ENCODE measurements around the gene NDUFA11. TPM values are rescaled to one million over a fixed set of nuclear protein-coding genes. Genes with fewer than 3 reads are reported as not detected.
A peak's percentile ranks its signal among the peaks of the same experiment; 100 is the strongest.

Gene NDUFA11
- total RNA-seq, 1 donor from 2014 or later = 558 TPM

DNA sequence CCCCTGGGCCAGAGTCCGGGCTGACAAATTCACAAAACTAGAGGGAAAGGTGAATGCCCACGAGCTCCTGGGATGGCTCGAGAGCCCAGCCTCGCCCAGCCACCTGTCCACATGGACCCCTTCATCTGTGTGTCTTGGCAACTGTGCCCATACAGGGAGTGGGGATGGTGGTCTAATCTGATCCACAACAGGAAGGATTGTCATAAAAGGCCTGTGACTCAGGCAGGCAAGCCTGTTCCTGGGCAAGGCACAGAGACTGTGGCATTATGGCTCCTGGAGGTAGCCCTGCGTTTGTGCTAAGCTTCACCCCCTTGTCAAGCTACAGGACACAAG is 30.4 kb upstream of the NDUFA11 start:
- DNase-seq (no peak), ATAC-seq (no peak)
- intact Hi-C loops (cut with micrococcal nuclease) = no loop called here

DNA sequence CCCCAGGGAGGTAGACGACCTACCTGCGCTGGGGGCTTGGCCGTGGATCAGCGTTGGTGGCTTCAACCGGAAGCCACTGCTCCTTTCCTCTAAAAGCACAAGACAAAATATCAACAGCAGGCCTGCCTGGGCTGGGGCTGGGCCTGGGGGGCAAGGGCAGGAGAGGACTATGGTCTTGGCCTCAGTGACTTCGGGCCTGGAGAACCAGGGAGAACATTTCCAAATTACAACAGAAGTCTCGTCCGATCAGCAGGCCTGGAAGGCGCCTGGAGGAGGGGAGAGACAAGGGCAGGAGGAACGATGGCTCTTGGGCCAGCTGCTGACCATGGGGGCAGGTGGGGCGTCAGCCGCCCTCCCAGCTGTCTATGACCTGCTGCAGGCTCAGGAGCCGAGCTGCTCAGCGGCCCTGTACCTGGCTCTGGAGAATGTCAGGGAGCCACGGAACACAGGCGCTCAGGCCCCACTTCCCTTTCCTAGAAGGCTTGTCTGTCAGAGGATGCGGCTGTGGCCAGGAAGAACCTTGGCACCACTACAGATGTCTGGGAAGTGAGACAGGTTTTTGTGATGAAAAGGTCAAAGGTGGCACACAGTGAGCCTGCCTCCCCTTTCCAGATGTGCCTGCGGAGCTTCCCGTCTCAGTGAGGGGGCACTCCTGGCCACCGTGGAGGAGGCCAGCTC is 29.9 kb upstream of the NDUFA11 start:
- ATAC-seq = no peak

DNA sequence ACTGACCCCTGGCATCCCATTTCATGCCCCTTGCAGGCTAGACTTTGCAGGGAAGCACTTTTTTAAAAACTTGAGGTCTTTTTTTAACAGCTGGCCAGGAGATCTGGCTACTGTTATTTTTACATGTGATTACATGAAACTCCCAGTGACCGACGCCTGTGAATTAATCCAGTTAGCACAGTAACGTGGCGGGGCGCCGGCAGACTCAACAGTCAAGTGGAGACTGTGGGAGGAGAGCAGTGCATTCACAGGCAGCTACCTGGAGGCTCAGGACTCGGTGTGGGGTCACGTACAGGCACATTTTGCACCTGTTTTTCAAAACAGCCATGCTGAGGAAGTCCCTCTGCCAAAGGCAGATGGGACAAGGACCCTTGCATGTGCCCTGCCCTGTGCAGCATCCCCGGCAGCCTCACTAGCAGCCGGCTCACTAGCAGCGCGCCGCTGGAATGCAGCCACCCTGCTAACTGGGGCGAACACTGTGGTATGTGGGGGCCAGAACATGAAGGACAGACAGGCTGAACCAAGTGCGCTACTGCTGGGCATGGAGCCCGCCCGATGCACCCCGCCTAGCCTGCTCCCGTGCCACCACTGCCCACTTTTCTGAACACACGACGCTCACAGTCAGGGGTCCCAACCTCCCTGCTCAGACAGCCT is 29.1 kb upstream of the NDUFA11 start:
- intact Hi-C loops (cut with micrococcal nuclease) = no loop called here
- no peak for DNase-seq

More for the DNA sequence above, 29.9 kb upstream of the NDUFA11 start:
- intact Hi-C loops (cut with micrococcal nuclease) = no loop called here
- DNase-seq = no peak

DNA sequence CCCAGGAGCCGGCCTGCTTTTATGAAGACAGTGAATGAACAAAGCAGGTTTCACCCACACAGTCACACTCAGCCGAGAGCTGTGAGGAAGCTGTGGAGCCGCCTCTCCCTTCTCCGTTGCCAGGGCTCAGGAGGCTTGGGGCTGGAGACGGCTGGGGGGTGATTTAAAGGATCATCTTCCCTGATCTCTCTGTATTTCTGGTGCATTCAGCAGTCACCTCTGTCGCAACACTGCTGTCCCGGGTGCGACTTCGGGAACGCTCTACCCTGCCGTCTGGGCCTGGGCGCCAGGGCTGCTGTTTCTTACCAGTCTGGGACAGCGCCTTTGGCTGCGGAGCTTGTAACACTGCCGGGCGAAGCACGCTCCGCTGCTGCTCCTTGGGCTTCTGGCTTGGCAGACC is 28.6 kb upstream of the NDUFA11 start:
- ATAC-seq = no peak
- no peak for DNase-seq
- intact Hi-C loops (cut with micrococcal nuclease) = no loop called here

More for the DNA sequence above, 29.1 kb upstream of the NDUFA11 start:
- no peak for ATAC-seq

DNA sequence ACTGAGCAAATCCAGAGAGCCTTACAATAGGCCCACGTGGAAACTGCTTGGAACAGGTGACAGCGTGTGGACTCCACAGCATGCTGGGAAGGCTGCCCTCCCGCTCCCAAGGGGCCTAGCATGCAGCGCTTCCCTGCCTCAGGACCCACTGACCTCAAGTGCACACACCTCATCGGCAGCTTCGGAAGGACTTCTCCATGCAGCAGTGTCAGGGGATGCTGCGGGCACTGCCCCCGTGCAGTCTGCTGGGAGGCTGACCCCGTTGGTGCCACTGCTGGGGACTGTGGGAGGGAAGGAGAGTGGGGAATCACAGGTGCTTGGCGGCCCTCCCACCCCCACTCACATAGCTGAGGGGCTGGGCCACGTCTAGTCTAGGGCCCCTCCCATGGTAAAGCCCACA is 27.7 kb upstream of the NDUFA11 start:
- ATAC-seq (no peak), DNase-seq (no peak)
- intact Hi-C loops (cut with micrococcal nuclease) = no loop called here

DNA sequence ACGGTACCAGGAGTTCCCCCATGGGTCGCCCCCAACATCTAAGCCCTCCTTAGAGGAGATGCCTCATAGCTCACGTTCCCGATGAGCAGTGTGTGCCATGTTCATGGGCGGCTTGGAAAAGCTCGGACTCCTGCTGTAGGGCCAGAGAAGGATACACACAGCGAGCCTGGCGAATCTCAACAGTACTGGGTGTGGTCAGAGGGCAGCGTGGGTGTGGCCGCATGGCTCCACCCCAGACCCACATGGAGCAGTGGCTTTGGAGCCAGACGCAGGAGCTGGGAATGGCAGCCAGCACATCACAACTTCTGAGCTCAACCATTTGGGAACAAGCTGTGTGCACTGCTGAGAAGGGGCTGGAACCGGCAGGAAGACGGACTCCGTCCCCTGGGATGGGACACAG is 26.0 kb upstream of the NDUFA11 start:
- ATAC-seq (no peak), DNase-seq (no peak)
- intact Hi-C loops (cut with micrococcal nuclease) = no loop called here

DNA sequence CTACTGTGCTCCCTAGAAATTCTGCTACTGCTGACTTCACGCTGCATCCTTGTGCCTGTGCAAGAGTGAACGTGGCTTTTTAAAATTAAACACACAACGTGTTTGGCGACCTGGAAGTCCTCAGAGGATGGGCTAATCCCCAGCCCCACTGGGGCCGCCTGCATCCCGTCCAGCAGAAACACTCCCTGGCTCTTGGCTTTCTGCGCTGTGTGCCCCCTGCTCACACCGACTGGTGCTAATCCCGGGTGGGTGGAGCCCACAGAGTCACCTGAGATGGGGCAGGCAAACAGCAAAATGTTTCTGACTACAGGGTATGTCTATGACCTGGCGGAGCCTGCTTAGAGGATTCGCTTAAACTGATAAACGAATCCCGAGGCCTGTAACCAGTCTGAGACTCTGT is 25.6 kb upstream of the NDUFA11 start:
- no peak for ATAC-seq
- DNase-seq = no peak
- intact Hi-C loops (cut with micrococcal nuclease) = no loop called here

DNA sequence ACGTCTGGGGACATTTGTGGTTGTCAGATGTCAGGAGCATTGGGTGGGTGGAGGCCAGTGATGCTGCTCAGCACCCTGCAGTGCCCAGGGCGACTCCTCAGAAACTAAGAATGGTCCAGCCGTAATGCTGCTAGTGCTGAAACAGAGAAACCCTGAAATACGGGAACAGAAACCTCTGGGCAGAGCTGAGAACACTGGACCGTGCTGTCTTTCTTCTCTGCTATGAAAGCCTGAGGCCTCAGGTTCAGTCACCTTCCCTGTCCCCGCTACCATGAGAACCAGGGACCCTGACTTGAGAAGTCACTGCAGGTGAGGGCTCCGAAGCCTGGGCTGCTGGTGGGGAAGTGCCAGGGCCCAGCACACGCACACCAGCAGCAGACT is 23.8 kb upstream of the NDUFA11 start:
- intact Hi-C loops (cut with micrococcal nuclease) = no loop called here
- ATAC-seq (no peak), DNase-seq (no peak)

DNA sequence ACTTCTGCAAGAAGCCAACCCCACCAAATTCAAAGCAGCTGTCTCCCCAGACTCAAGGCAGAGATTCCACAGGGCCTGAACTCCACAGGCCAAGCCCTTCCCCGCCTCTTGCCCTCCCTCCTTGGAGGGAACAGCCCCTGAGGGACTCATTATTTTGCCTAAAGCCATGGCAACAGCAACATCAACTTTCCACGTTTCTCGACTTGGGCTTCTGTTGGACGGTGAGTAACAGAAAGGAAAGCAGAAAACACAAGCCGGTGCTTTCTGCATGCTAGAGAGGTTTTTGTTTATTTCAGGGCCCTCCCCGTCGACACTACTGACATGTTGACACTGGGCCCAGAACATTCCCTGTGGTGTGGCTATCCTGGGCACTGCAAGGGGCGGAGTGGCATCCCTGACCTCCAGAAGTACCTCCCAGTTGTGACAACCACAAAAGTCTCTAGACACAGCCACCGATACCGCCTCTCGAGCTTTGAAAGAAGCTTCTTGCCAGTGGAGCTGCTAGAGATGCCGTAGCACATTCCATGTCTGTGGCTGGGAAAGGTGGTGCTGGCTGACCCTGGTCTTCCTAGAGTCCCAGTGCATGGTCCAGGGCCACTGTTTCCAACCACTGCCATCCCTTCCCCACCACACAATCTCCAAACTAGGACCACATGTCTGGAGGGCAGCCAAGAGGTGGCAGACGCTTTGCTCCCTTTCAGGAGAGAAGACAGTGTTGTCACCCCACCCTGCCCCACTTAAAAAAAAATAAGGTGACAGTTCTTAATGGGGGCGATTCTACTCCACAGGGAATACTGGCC is 23.3 kb upstream of the NDUFA11 start:
- DNase-seq (peak; percentile 64), ATAC-seq (peak; percentile 89)
- intact Hi-C loops (cut with micrococcal nuclease) = no loop called here

DNA sequence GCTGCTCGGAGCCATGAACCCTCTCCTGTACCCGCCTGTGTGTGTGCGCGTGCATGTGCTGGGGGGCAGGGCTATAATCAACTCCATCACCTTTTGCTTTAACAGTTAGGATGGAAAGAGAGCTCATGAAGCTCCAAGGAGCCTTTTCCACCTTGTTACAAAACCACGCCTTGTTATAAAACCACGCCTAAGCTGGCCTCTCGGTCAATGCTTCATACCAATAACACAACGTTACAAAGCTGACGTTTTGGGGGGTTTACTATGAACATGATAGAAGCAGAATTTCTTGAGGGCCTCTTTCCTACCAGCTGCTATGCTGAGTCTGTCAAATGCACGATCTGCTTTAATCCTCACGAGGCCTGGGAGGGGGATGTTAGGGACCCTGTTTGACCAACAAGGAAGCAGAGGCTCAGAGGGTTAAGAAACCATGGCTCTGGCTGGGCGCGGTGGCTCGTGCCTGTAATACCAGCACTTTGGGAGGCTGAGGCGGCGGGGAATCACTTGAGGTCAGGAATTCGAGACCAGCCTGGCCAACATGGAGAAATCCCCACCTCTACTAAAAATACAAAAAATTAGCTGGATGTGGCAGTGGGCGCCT is 22.3 kb upstream of the NDUFA11 start:
- ATAC-seq (no peak), DNase-seq (no peak)
- intact Hi-C loops (cut with micrococcal nuclease) = no loop called here

DNA sequence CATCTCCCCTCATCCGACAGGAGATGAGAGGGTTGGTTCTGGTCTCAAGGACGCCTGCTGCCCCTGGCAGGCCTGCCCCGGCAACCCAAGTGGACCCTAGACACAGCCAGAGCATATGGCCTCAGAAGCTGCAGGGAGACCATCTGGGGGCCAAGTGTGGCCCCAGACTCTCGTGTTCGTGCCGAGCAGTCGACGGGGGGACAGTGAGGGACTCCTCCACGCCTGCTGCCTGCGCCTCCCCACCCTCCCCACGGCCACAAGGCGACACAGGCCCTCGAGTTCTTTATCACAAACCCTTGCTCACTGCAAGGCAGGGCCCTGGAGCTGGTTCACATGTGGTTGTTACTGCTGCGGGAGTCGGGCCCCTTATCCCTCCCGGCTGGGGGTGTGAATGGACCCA is 19.8 kb upstream of the NDUFA11 start:
- DNase-seq = no peak

DNA sequence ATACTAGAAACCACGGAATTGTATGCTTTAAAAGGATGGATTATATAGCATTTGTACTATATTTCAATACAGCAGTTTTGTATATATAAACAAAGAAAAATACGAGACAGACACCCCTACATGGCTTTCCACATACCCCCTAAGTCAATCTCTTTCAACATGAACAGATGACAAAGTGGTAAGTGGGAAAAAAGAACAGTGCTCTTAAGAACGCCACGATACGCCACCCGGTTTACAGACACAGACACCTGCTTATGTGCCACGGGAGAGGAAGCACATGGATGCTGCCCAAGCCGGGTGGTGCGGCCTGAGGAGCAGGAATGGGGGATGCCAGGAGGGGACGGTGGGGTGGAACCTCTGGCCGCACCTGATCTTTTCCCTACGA is 18.6 kb upstream of the NDUFA11 start:
- intact Hi-C loops (cut with micrococcal nuclease) = no loop called here
- ATAC-seq (no peak), DNase-seq (no peak)

More for the DNA sequence above, 19.8 kb upstream of the NDUFA11 start:
- intact Hi-C loops (cut with micrococcal nuclease) = no loop called here
- ATAC-seq = no peak

DNA sequence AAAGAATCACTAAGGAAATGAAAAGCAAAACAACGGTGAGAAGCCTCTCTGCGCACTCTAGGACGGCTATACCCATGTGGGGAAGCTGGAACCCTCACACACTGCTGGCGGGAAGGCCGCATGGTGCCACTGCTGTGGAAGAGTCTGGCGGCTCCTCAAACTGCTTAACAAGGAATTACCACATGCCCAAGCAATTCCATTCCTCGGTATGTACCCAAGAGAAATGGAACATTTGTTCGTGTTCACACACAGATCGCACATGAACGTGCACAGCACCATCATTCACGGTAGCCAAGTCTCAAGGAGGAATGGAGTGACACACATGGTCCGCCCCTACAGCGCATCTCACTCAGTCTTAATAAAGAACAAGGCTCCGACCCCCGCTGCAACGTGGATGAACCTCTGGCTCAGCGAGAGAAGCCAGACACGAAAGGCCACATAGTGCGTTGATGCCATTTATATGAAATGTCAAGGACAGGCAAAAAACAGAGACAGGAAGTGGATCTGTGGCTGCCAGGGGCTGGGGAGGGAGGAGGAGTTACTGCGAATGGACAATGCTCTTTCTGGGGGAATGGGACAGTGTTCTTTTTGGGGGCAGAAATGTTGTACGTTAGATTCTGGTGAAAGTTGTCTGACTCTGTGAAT is 18.0 kb upstream of the NDUFA11 start:
- no peak for ATAC-seq

DNA sequence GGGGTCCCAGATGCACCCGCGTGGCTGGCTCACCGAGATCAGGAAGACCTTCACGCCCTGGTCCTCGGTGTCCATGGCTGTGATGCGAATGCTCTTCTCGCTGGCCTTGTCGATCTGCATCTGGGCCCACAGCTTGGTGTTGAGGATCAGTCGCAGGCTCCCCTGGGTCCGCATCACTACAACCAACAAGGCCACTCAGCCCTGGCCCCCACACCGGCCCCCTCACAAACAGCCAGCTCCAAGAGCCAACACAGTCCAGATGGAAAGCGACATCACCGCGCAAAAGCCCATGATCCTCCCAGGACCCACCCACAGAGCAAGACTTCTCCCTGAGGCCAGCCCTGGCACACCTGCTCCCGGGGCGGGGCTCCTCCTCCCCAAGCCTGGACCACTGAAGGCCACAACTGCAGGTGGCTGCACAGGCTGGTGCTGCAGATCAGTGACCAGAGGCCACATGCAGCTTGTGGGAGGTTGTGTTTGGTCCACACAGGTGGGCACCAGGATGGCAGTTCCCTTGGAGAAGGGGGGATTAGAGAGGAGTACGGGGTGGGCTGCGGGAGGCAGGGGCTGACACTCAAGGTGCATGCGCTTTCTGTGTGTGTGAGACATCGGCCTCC is 15.0 kb upstream of the NDUFA11 start:
- DNase-seq = no peak
- no peak for ATAC-seq
- intact Hi-C loops (cut with micrococcal nuclease) = no loop called here

More for the DNA sequence above, 18.0 kb upstream of the NDUFA11 start:
- intact Hi-C loops (cut with micrococcal nuclease) = no loop called here
- no peak for DNase-seq

DNA sequence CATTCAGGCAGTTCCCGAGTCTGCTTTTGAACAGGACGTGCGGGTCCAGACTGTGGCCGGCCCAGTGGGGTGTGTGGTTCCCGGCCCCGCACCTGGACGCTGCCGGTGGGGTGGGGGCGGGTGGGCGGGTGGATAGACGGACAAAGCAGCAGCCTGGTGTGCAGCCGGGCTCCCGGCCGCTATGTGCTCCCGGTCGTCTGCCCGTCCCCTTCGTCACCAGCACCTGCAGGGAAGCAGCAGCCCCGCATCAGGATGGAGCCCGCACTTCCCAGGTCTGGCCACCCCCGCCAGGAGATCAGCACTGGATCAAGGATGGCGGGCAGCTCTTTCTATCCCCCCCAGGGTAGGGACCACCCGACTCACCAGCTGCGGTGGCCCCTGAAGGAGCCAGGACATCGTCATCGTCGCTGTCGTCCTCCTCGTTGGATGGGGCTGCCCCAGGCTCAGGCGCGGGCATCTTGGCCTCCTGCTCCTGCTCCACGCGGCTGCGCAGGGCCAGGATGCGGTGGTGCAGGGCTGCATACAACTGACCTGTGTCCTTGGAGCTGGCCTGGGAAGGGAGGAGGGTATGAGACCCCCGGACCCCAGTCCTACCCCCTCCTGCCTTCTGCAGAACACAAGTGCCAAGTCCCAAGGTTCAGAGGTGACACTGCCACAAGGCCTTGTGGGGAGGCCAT is 14.0 kb upstream of the NDUFA11 start:
- ATAC-seq (no peak), DNase-seq (no peak)
- intact Hi-C loops (cut with micrococcal nuclease) = no loop called here

DNA sequence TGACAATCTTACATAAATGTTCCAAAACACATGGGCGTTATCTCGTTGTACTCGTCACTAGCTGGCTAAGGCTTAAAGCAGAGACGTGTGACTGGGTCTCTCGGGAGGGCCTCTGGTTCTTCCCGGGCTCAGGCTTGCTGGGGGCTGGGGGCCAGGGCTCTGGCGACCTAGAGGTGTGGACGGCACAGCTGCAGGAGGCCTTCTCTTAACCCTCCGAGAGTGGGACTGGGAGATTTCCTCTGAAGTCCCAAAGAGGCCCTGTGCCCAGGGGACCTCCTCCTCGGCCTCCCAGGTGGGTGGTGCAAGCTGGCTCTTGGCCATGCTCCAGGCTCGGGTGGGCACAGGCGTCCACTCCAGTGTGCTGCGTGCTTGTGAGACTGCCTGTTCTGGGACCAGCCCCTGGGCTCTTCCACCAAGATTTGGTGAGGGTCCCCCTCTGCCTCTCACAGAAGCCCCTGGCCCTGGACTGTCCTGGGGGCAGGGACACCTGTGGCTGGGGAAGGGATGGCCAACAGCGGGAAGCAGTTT is 12.7 kb upstream of the NDUFA11 start:
- DNase-seq (peak; percentile 60), ATAC-seq (peak; percentile 35)
- intact Hi-C loops (cut with micrococcal nuclease) = no loop called here

DNA sequence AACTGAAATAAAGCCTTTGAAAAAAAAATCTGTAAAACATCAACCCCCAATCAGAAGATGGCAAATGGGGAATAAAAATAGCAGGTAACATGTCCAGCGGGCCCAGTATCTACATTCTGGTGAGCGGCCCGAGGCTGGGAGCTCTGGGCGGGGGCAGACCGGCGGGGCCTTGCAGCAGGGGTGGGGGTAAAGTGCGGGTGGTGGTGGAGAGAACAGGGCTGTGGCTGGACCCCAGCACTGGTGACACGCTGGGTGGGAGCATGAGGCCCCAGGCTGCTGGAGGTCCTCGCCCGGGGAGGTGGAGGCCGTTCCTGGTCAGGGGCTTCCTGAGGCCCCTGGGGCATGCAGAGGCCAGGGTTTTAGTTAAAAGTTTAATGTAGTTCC is 12.2 kb upstream of the NDUFA11 start:
- DNase-seq (no peak), ATAC-seq (peak; percentile 5)
- intact Hi-C loops (cut with micrococcal nuclease) = no loop called here

DNA sequence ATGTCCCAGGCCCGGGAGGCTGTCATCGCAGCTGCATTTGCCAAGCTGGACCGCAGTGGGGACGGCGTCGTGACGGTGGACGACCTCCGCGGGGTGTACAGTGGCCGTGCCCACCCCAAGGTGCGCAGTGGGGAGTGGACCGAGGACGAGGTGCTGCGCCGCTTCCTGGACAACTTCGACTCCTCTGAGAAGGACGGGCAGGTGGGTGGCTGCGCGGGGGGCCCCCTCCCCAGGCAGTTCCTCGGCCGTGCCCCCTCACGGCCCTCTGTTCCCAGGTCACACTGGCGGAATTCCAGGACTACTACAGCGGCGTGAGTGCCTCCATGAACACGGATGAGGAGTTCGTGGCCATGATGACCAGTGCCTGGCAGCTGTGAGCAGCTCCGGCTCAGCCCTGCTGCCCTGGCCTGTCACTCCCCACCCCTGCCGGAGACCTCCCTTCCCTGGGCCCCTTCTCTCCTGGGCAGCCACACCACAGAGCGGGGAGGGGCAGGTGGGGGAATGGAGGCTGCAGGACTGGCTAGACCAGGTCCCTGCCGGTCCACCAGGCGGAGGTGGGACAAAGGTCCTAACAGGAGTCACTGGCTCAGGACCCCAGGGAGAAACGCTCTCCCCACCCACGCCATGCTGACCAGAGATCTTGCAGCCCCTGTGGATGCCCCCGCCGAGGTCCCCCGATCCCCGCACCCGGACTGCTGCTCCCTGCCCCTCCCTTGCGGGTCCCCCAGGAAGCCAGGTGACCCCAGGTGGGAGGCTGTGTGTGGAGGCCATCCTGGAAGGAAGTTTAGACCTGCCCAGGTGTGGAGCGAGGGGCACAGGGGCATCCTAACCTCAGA is 11.6 kb upstream of the NDUFA11 start:
- peak; percentile 54 for ATAC-seq
- intact Hi-C loops (cut with micrococcal nuclease) = no loop called here
- DNase-seq = no peak

Data from left ventricle myocardium superior (tissue), 1 donor.